ENCODE measurements around the gene IGFALS. TPM values are rescaled to one million over a fixed set of nuclear protein-coding genes. Genes with fewer than 3 reads are reported as not detected.

IGFALS gene
- total RNA-seq, 3 donors from 2014 or later (not counting 1 experiment from before 2014, with no cell fraction given), result 0.47 to 1.1 (median 0.70) TPM

- intact Hi-C loops (cut with micrococcal nuclease), result no loop called here
- Mint-ChIP-seq H3K9me3 (no peaks in the 10 kb centered on the region), H3K36me3 (peaks cover 7% of the 10 kb centered on the region), H3K4me1 (peaks cover 0 to 4% of the 10 kb centered on the region in 2 donors), H3K4me3 (no peak overlapping the region), H3K27ac (no peak overlapping the region), H3K27me3 (ENCODE audit: low read depth in 2 of 2) (no peaks in the 10 kb centered on the region)
- no peak for TF ChIP-seq CTCF (IDR thresholded peaks at IDR 0.05)
- 90% methylated on average over 15 of the region's 15 CpGs for WGBS (ENCODE audit: insufficient coverage)
- Histone ChIP-seq H3K27ac (ENCODE audit: low read length) (no peak overlapping the region), H3K9me3 (ENCODE audit: control insufficient read depth, insufficient read depth, low read length) (no peaks in the 10 kb centered on the region), H3K36me3 (ENCODE audit: control insufficient read depth, insufficient read depth, low read length) (peaks cover 50% of the 10 kb centered on the region), H3K27me3 (ENCODE audit: control insufficient read depth, insufficient read depth, low read length) (no peaks in the 10 kb centered on the region), H3K4me1 (ENCODE audit: control insufficient read depth, insufficient read depth, low read length) (peaks cover 15% of the 10 kb centered on the region), H3K4me3 (ENCODE audit: low read length) (no peak overlapping the region)
- ATAC-seq (no peak), DNase-seq (no peak)
Measured at GRCh38 chr16:1761751-1762150, 31.8 kb downstream of the IGFALS start.

- WGBS (ENCODE audit: insufficient coverage), result 94% methylated on average over 15 of the region's 15 CpGs
- ATAC-seq (no peak), DNase-seq (no peak)
- peaks cover 15% of the 10 kb centered on the region for H3K4me1 ChIP-seq (ENCODE audit: control insufficient read depth, insufficient read depth, low read length)
- H3K27ac ChIP-seq (ENCODE audit: low read length), result no peak overlapping the region
- peaks cover 0 to 6% of the 10 kb centered on the region in 2 donors for H3K4me1 Mint-ChIP-seq
- H3K27ac Mint-ChIP-seq, result no peak overlapping the region
- no peak overlapping the region for H3K4me3 Mint-ChIP-seq
- H3K27me3 Mint-ChIP-seq (ENCODE audit: low read depth in 2 of 2), result no peaks in the 10 kb centered on the region
- no peak for TF ChIP-seq CTCF (IDR thresholded peaks at IDR 0.05)
- H3K36me3 Mint-ChIP-seq, result peaks cover 7% of the 10 kb centered on the region
- H3K27me3 ChIP-seq (ENCODE audit: control insufficient read depth, insufficient read depth, low read length), result no peaks in the 10 kb centered on the region
- no peaks in the 10 kb centered on the region for H3K9me3 ChIP-seq (ENCODE audit: control insufficient read depth, insufficient read depth, low read length)
- intact Hi-C loops (cut with micrococcal nuclease), result no loop called here
- H3K4me3 ChIP-seq (ENCODE audit: low read length), result no peak overlapping the region
- no peaks in the 10 kb centered on the region for H3K9me3 Mint-ChIP-seq
- peaks cover 43% of the 10 kb centered on the region for H3K36me3 ChIP-seq (ENCODE audit: control insufficient read depth, insufficient read depth, low read length)
Measured at GRCh38 chr16:1760911-1761310, 32.6 kb downstream of the IGFALS start.

- TF ChIP-seq CTCF (IDR thresholded peaks at IDR 0.05), result no peak
- no peak for DNase-seq
- H3K36me3 Mint-ChIP-seq, result peaks cover 7% of the 10 kb centered on the region
- Histone ChIP-seq H3K4me3 (ENCODE audit: low read length) (no peak overlapping the region), H3K27me3 (ENCODE audit: control insufficient read depth, insufficient read depth, low read length) (no peaks in the 10 kb centered on the region), H3K4me1 (ENCODE audit: control insufficient read depth, insufficient read depth, low read length) (peaks cover 10% of the 10 kb centered on the region), H3K36me3 (ENCODE audit: control insufficient read depth, insufficient read depth, low read length) (peaks cover 35% of the 10 kb centered on the region), H3K27ac (ENCODE audit: low read length) (no peak overlapping the region), H3K9me3 (ENCODE audit: control insufficient read depth, insufficient read depth, low read length) (no peaks in the 10 kb centered on the region)
- H3K9me3 Mint-ChIP-seq, result no peaks in the 10 kb centered on the region
- H3K4me3 Mint-ChIP-seq, result no peak overlapping the region
- H3K27ac Mint-ChIP-seq, result peak overlapping the region in 1 of 2 donors; percentile 45
- H3K27me3 Mint-ChIP-seq (ENCODE audit: low read depth in 2 of 2), result no peaks in the 10 kb centered on the region
- ATAC-seq, result no peak
- 97% methylated on average over 21 of the region's 21 CpGs for WGBS (ENCODE audit: insufficient coverage)
- peaks cover 0 to 6% of the 10 kb centered on the region in 2 donors for H3K4me1 Mint-ChIP-seq
- intact Hi-C loops (cut with micrococcal nuclease), result no loop called here
Measured at GRCh38 chr16:1759511-1759910, 34.0 kb downstream of the IGFALS start.

- no peaks in the 10 kb centered on the region for H3K9me3 ChIP-seq (ENCODE audit: control insufficient read depth, insufficient read depth, low read length)
- H3K4me1 Mint-ChIP-seq, result peaks cover 0 to 6% of the 10 kb centered on the region in 2 donors
- H3K36me3 Mint-ChIP-seq, result peaks cover 7% of the 10 kb centered on the region
- intact Hi-C loops (cut with micrococcal nuclease), result no loop called here
- no peaks in the 10 kb centered on the region for H3K9me3 Mint-ChIP-seq
- 98% methylated on average over 18 of the region's 18 CpGs for WGBS (ENCODE audit: insufficient coverage)
- no peak for TF ChIP-seq CTCF (IDR thresholded peaks at IDR 0.05)
- H3K27me3 ChIP-seq (ENCODE audit: control insufficient read depth, insufficient read depth, low read length), result no peaks in the 10 kb centered on the region
- H3K4me3 ChIP-seq (ENCODE audit: low read length), result no peak overlapping the region
- no peak overlapping the region for H3K27ac ChIP-seq (ENCODE audit: low read length)
- H3K36me3 ChIP-seq (ENCODE audit: control insufficient read depth, insufficient read depth, low read length), result peaks cover 37% of the 10 kb centered on the region
- ATAC-seq, result no peak
- H3K4me3 Mint-ChIP-seq, result no peak overlapping the region
- no peak for DNase-seq
- H3K27me3 Mint-ChIP-seq (ENCODE audit: low read depth in 2 of 2), result no peaks in the 10 kb centered on the region
- H3K27ac Mint-ChIP-seq, result peak overlapping the region in 1 of 2 donors; percentile 45
- H3K4me1 ChIP-seq (ENCODE audit: control insufficient read depth, insufficient read depth, low read length), result peaks cover 10% of the 10 kb centered on the region
Measured at GRCh38 chr16:1758923-1759322, 34.6 kb downstream of the IGFALS start.
